Upper lobe of left lung (tissue), 6 donors: ENCODE measurements around the gene ILKAP. TPM values are rescaled to one million over a fixed set of nuclear protein-coding genes. Genes with fewer than 3 reads are reported as not detected.

Experiments used
- ATAC-seq, 2 donors: fragments of 200-7000 bp; cut with Tn5 transposase; one replicate each; pipeline ENCODE4 v1.9.1; 2022; ENCODE audit warnings: mild to moderate bottlenecking in 2 of 2, moderate library complexity in 2 of 2; ENCODE audit not compliant: low FRiP score in 2 of 2
- DNase-seq, 2 donors: peaks; one replicate each; pipeline ENCODE4 v3.0.0-alpha.2; 2019 to 2020
- H3K27ac ChIP-seq, 4 donors: fragments of 200-600 bp; sonication (generic); one replicate each; pipeline ENCODE4 v1.5.1; 2016 to 2019
- H3K27me3 ChIP-seq, 4 donors: fragments of 200-600 bp; sonication (generic); one replicate each; pipeline ENCODE4 v1.5.1; 2017 to 2019
- H3K36me3 ChIP-seq, 4 donors: fragments of 200-600 bp; sonication (generic); one replicate each; pipeline ENCODE4 v1.5.1; 2016 to 2019
- H3K4me1 ChIP-seq, 4 donors: fragments of 200-600 bp; sonication (generic); one replicate each; pipeline ENCODE4 v1.5.1; 2018 to 2019
- H3K4me3 ChIP-seq, 4 donors: fragments of 200-600 bp; sonication (generic); one replicate each; pipeline ENCODE4 v1.5.1; 2017 to 2019; ENCODE audit warnings: mild to moderate bottlenecking in 2 of 4, moderate library complexity in 1 of 4
- H3K9me3 ChIP-seq, 4 donors: fragments of 200-600 bp; sonication (generic); one replicate each; pipeline ENCODE4 v1.5.1; 2018 to 2019
- EP300 ChIP-seq, 4 donors: sonication (generic); formaldehyde crosslinking; IDR thresholded peaks; one replicate each; pipeline ENCODE4 v1.5.1; 2017; ENCODE audit warnings: antibody characterized with exemption in 4 of 4, control low read depth in 2 of 4
- POLR2A ChIP-seq, 4 donors: fragments of 450-650 bp; IDR thresholded peaks; one replicate each; pipeline ENCODE4 v1.5.1; 2016 to 2017; ENCODE audit warnings: antibody characterized with exemption in 4 of 4, mild to moderate bottlenecking in 2 of 4
- POLR2AphosphoS5 ChIP-seq, 2 donors: sonication (generic); formaldehyde crosslinking; IDR thresholded peaks; one replicate each; pipeline ENCODE4 v1.5.1; 2017; ENCODE audit warnings: antibody characterized with exemption in 2 of 2
- WGBS, 2 donors: methylation state at CpG; one replicate each; pipeline ENCODE4 v1.1.5; 2017 to 2018; 5-methylcytosine and 5-hydroxymethylcytosine counted together
- total RNA-seq, 6 donors: library from RNA; depleted of rRNA in 4 of 6; stranded (reverse); fragments of >200 nt in 4 of 6; gene quantifications; one replicate each; pipeline versions ENCODE4 v1.1.0 to v1.2.1, GENCODE V29; 2016 to 2021
- TF ChIP-seq, protein P1 (sequence below), 6 experiments: fragments of 450-650 bp in 4 of 6; fragments of 200-600 bp in 2 of 6; sonication (generic) in 2 of 6; IDR thresholded peaks; one replicate each; pipeline ENCODE4 v1.5.1; 2016 to 2019; ENCODE audit warnings: antibody characterized with exemption in 6 of 6
- donor health status: DM: no; HTN: no; CAD: no; lungs with moderate emphysema.
- donor health status: DM: no; HTN: yes; CAD: no; lungs with severe emphysema.

Gene ILKAP
- total RNA-seq, 6 donors from 2014 or later = 35.2 to 67.1 (median 40.7) TPM

DNA sequence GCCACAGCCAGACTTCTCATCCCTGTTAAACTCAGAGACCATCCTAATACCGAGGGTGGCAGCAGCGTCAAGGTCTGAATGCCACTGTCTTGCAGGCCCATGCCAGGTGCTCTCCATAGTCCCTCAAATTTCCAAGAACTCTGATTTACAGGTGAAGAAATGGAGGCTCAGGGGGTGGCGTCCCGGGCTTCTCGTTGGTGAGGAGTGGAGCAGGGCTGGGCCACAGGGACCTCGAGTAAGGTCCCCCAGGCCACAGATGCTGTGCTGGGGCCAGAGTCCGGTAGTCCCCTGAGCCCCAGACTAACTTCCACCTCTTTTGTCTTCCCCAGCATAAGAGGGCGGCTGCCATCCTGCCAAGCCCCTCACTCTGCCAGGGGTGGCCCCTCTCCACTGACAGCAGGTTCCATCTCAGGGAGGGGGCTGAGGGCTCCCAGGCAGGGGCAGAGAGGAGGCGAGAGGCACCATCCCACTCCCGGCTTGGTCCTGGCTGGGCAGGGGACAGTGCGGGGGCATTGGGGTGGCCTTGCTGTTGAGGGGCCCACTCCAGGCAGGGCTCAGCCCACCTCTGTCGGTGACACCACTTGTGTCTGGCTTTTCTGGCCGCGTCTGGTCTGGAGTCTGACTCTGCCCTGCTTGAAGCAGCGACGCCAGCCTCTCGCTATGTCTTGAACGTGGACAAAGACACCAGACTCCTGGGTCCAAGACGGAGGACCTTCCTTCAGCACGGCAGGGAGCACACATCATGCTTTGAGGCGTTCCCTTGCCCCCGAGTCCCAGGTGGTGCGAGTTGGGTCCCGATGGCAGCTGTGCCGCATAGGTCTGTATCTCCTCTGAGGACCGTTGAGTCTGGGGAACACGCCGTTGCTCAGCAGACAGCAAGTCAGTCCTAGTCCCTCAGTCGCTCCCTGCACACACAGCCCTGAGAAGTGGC is 80.9 kb downstream of the ILKAP start:
- ATAC-seq = no peak
- Histone ChIP-seq H3K9me3 (no peaks in the 10 kb centered on the region), H3K4me1 (peaks cover 0 to 7% (median 3%) of the 10 kb centered on the region in 4 donors), H3K27me3 (no peaks in the 10 kb centered on the region), H3K4me3 (no peak overlapping the region), H3K27ac (no peak overlapping the region), H3K36me3 (no peaks in the 10 kb centered on the region)
- TF ChIP-seq, protein P1, sequence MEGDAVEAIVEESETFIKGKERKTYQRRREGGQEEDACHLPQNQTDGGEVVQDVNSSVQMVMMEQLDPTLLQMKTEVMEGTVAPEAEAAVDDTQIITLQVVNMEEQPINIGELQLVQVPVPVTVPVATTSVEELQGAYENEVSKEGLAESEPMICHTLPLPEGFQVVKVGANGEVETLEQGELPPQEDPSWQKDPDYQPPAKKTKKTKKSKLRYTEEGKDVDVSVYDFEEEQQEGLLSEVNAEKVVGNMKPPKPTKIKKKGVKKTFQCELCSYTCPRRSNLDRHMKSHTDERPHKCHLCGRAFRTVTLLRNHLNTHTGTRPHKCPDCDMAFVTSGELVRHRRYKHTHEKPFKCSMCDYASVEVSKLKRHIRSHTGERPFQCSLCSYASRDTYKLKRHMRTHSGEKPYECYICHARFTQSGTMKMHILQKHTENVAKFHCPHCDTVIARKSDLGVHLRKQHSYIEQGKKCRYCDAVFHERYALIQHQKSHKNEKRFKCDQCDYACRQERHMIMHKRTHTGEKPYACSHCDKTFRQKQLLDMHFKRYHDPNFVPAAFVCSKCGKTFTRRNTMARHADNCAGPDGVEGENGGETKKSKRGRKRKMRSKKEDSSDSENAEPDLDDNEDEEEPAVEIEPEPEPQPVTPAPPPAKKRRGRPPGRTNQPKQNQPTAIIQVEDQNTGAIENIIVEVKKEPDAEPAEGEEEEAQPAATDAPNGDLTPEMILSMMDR (IDR thresholded peaks at IDR 0.05) = no peak
- peak in 1 of 2 donors; percentile 58 for DNase-seq
- 85 to 96% methylated on average over 4 to 28 of the region's 29 CpGs for WGBS, 2 donors

DNA sequence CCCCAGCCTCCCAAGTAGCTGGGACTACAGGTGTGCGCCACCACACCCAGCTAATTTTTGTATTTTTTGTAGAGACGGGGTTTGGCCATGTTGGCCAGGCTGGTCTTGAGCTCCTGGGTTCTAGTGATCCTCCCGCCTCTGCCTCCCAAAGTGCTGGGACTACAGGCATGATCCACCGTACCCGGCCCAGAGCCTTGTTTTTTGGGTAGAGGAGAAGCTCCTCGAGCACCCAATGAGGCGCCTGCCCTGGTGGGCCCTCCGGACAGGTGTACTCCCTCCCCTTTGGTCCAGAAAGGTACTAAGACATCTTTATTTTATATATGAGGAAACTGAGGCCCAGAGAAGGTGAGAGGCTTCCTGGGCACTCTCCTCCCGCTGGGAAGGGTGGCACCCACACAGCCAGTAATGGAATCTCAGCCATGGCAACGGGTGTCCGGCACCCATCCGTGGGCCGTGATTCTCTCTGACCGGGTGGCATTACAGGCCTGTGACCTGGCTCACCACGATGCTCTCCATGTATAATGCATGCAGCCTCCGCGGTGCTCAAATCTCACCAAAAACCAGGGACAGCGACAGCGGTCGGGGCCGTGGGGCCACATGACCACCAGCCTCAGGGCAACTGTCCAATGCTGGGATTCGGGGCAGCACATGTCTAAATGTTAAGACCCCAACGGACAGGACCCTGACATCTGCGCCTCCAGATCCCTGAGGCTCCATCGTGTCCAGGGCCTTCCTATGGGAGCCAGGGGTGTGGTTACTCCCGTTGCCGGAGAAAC is 81.8 kb downstream of the ILKAP start:
- Histone ChIP-seq H3K27ac (no peak overlapping the region), H3K36me3 (no peaks in the 10 kb centered on the region), H3K4me1 (no peaks in the 10 kb centered on the region), H3K4me3 (no peak overlapping the region), H3K9me3 (no peaks in the 10 kb centered on the region), H3K27me3 (no peaks in the 10 kb centered on the region)
- ATAC-seq (no peak), DNase-seq (peak in 1 of 2 donors; percentile 61)
- TF ChIP-seq POLR2A (IDR thresholded peaks at IDR 0.05) = no peak
- TF ChIP-seq EP300 (IDR thresholded peaks at IDR 0.05) = no peak
- TF ChIP-seq, protein P1 (IDR thresholded peaks at IDR 0.05) = no peak
- no peak for TF ChIP-seq POLR2AphosphoS5 (IDR thresholded peaks at IDR 0.05)
- WGBS, 2 donors = 86 to 92% methylated on average over 22 to 27 of the region's 27 CpGs

DNA sequence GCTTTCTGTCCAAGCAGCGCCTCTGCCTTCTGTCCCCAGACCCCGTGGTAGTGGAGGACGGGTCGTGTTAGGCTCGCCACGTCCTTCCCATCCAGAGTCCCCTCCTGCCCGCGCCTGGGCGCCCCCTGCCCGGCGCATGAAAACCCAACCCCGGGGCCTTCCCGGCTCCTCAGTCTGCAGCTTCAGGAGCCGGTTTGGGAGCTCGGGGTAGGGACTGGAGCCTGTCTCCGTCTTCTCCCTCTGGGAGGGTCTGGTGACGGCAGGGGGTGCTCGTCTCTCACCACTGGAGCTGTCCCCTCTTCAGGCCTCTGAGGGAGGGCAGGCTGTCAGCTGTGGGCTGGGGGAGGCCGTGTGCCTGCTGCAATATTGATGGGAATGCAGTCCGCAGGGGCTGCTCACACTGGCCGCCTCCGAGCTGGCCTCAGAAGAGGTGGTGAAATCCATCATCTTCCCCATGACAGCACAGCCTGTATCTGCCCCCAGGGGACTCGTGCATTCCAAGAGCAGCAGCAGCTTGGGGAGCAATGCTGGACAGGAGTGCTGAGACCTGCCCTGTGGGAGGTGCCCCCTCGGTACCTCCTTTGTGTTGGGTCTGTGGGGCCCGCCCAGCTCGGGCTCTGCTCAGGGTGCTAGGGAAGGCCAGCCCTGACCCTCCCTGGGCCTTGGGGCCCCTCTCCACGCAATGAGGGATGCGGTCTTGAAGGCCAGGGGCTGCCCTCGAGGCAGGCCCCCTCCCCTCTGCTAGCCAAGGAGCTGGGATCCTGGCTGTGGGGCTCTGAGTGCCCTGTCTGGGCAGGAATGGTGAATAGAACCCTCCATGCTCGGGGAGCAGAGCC is 82.8 kb downstream of the ILKAP start:
- Histone ChIP-seq H3K36me3 (no peaks in the 10 kb centered on the region), H3K27me3 (no peaks in the 10 kb centered on the region), H3K27ac (no peak overlapping the region), H3K9me3 (no peaks in the 10 kb centered on the region), H3K4me1 (no peaks in the 10 kb centered on the region), H3K4me3 (no peak overlapping the region)
- WGBS, 2 donors = 32 to 52% methylated on average over 9 to 26 of the region's 30 CpGs
- DNase-seq = peak in 1 of 2 donors; percentile 75
- TF ChIP-seq POLR2AphosphoS5 (IDR thresholded peaks at IDR 0.05) (no peak), EP300 (IDR thresholded peaks at IDR 0.05) (no peak), POLR2A (IDR thresholded peaks at IDR 0.05) (no peak)
- TF ChIP-seq, protein P1 (IDR thresholded peaks at IDR 0.05) = no peak
- ATAC-seq = no peak

Other genes starting within 250 kb of the ILKAP start
- 10 to 100 TPM; 11.5 to 65.5 (median 39.8) TPM for gene UBE2F, start 236.7 kb downstream of the ILKAP start, total RNA-seq
- 10 to 100 TPM in 4 of 6 donors, 1 to 10 TPM in 2; 9.4 to 19.9 (median 11.1) TPM for gene SCLY, start 142.7 kb downstream of the ILKAP start, total RNA-seq
- 1 to 10 TPM in 1 of 6 donors, under 1 TPM in 3, not detected in 2; 0.10 to 3.1 (median 0.38) TPM for gene ESPNL, start 103.4 kb downstream of the ILKAP start, total RNA-seq
- gene KLHL30, start 65.0 kb downstream of the ILKAP start, total RNA-seq = 1 to 10 TPM in 2 of 6 donors, under 1 TPM in 2, not detected in 2; 0.30 to 1.3 (median 0.97) TPM
- gene ERFE, start 44.7 kb downstream of the ILKAP start, total RNA-seq = 1 to 10 TPM in 1 of 6 donors, under 1 TPM in 2, not detected in 3; 0.30 to 1.1 (median 0.43) TPM
- gene HES6, start 36.3 kb upstream of the ILKAP start, total RNA-seq = 10 to 100 TPM in 3 of 6 donors, 1 to 10 TPM in 3; 5.2 to 15.8 (median 9.4) TPM
- gene PER2, start 84.9 kb upstream of the ILKAP start, total RNA-seq = 10 to 100 TPM; 12.9 to 28.7 (median 18.1) TPM
- 10 to 100 TPM; 14.0 to 26.8 (median 18.8) TPM for gene TRAF3IP1, start 116.8 kb upstream of the ILKAP start, total RNA-seq
- gene ASB1, start 223.2 kb upstream of the ILKAP start, total RNA-seq = 10 to 100 TPM; 12.7 to 29.4 (median 24.3) TPM